K562 (cell line): Measurements from ENCODE around the gene TRNAU1AP. TPM values are rescaled to one million over a fixed set of nuclear protein-coding genes. Genes with fewer than 3 reads are reported as not detected.

ENCODE experiments used
- DACH1 ChIP-seq: fragments of 450-650 bp; IDR thresholded peaks from 2 replicates; pipeline ENCODE4 v1.6.1; 2018; ENCODE audit not compliant: partially characterized antibody
- DMBX1 ChIP-seq: fragments of 250-450 bp; sonication (Bioruptor Pico); IDR thresholded peaks from 2 replicates; pipeline ENCODE4 v1.8.0; 2022; ENCODE audit warnings: inconsistent platforms, mild to moderate bottlenecking, moderate library complexity, borderline replicate concordance
- ETV6 ChIP-seq, 3 experiments: fragments of 150-350 bp in 1 of 3; sonication (generic) in 1 of 3; formaldehyde crosslinking in 1 of 3; IDR thresholded peaks; 2 replicates each; pipeline versions ENCODE4 v1.6.1 to v1.8.0; 2014 to 2022; ENCODE audit warnings: borderline replicate concordance in 2 of 3, low read depth in 2 of 3, antibody characterized with exemption in 1 of 3, low read length in 1 of 3, mild to moderate bottlenecking in 1 of 3, missing genetic modification reagents in 1 of 3
- GMEB1 ChIP-seq: fragments of 250-450 bp; sonication (Bioruptor Pico); IDR thresholded peaks from 2 replicates; pipeline ENCODE4 v1.4.0; 2020; ENCODE audit warnings: mild to moderate bottlenecking
- ILK ChIP-seq: fragments of 450-650 bp; IDR thresholded peaks from 2 replicates; pipeline ENCODE4 v1.6.1; 2016; ENCODE audit warnings: missing genetic modification characterization, low read depth, mild to moderate bottlenecking, missing compliant biosample characterization, moderate library complexity, borderline replicate concordance
- MITF ChIP-seq: IDR thresholded peaks from 2 replicates; pipeline ENCODE4 v1.6.1; 2014; ENCODE audit warnings: antibody characterized with exemption
- POLR2A ChIP-seq: fragments of 450-650 bp; conservative IDR thresholded peaks from 2 replicates; pipeline ENCODE4 v1.6.1; 2016
- POLR2AphosphoS2 ChIP-seq: IDR thresholded peaks from 2 replicates; pipeline ENCODE4 v1.6.1; 2012; ENCODE audit warnings: low read length, improper control_type of control experiment
- POLR2AphosphoS5 ChIP-seq: IDR thresholded peaks from 2 replicates; pipeline ENCODE4 v1.6.1; 2011; ENCODE audit warnings: mild to moderate bottlenecking, low read depth, low read length, moderate library complexity; ENCODE audit not compliant: control insufficient read depth, insufficient read depth
- PTBP1 ChIP-seq: fragments of 200-400 bp; formaldehyde crosslinking; IDR thresholded peaks from 2 replicates; pipeline ENCODE4 v1.6.1; 2017; ENCODE audit warnings: low read depth, low read length
- PYGO2 ChIP-seq: fragments of 450-650 bp; IDR thresholded peaks from 2 replicates; pipeline ENCODE4 v1.6.1; 2016; ENCODE audit warnings: mild to moderate bottlenecking, missing genetic modification characterization, moderate library complexity, missing compliant biosample characterization
- RCOR1 ChIP-seq, 2 experiments: IDR thresholded peaks; 2 replicates each; pipeline ENCODE4 v1.6.1; 2012; ENCODE audit warnings: low read depth in 2 of 2, low read length in 2 of 2, borderline replicate concordance in 1 of 2, improper control_type of control experiment in 1 of 2
- SIN3B ChIP-seq: fragments of 450-650 bp; IDR thresholded peaks from 2 replicates; pipeline ENCODE4 v1.6.1; 2017; ENCODE audit warnings: low read depth, mild to moderate bottlenecking, moderate library complexity
- SNRNP70 ChIP-seq: fragments of 200-400 bp; formaldehyde crosslinking; optimal IDR thresholded peaks from 2 replicates; pipeline ENCODE3; 2017; ENCODE audit warnings: low read depth, low read length
- ZNF24 ChIP-seq: fragments of 450-650 bp; IDR thresholded peaks from 2 replicates; pipeline ENCODE4 v1.6.1; 2016
- ZNF444 ChIP-seq: fragments of 250-450 bp; sonication (Bioruptor Pico); IDR thresholded peaks from 2 replicates; pipeline ENCODE4 v1.4.0; 2020; ENCODE audit warnings: mild to moderate bottlenecking, moderate library complexity
- ZNF57 ChIP-seq: fragments of 450-650 bp; formaldehyde crosslinking; IDR thresholded peaks from 2 replicates; pipeline ENCODE4 v1.4.0; 2020; ENCODE audit warnings: mild to moderate bottlenecking, moderate library complexity
- polyA plus RNA-seq, 8 experiments: library from polyadenylated mRNA; depleted of rRNA in 4 of 8; stranded (reverse) in 5 of 8; unstranded in 3 of 8; fragments of >200 nt; fragmentation: Nextera tagmentation in 2 of 8; fragmentation: Illumina TruSeq in 1 of 8; extraction: Ambion mirVana in 2 of 8; extraction: Trizol in 1 of 8; gene quantifications; 2 replicates each; pipeline versions ENCODE4 v1.2.1 to v1.2.3, GENCODE V29; 2011 to 2014; ENCODE audit warnings: inconsistent platforms in 1 of 8, missing spikeins in 1 of 8
- total RNA-seq, 7 experiments: library from RNA; depleted of rRNA in 6 of 7; stranded (reverse); fragments of >200 nt in 6 of 7; fragmentation: Illumina TruSeq in 2 of 7; extraction: Trizol in 2 of 7; gene quantifications; 2 replicates each; pipeline versions ENCODE4 v1.2.1 to v1.2.3, GENCODE V29; 2011 to 2021; ENCODE audit warnings: low replicate concordance in 1 of 7
- TF ChIP-seq, protein P1 (sequence below), 2 experiments: fragments of 450-650 bp in 1 of 2; sonication (generic) in 1 of 2; formaldehyde crosslinking; conservative IDR thresholded peaks; 2 replicates each; pipeline versions ENCODE4 v1.4.0 to v1.8.1; 2020 to 2022; ENCODE audit warnings: mild to moderate bottlenecking in 1 of 2, missing genetic modification reagents in 1 of 2
- TF ChIP-seq, protein P2 (sequence below): IDR thresholded peaks from 2 replicates; pipeline ENCODE4 v1.6.1; 2011; ENCODE audit warnings: borderline replicate concordance, low read depth, mild to moderate bottlenecking, moderate library complexity, low read length; ENCODE audit not compliant: insufficient read depth, poor library complexity, severe bottlenecking

TRNAU1AP gene
- total and polyA plus RNA-seq, 9 of the 15 experiments (the other 6 are each of a cell fraction or from before 2014, with no cell fraction given), result 34.9 to 110 (median 46.3) TPM

- TF ChIP-seq, protein P1, sequence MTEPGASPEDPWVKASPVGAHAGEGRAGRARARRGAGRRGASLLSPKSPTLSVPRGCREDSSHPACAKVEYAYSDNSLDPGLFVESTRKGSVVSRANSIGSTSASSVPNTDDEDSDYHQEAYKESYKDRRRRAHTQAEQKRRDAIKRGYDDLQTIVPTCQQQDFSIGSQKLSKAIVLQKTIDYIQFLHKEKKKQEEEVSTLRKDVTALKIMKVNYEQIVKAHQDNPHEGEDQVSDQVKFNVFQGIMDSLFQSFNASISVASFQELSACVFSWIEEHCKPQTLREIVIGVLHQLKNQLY (CRISPR knock-in tag; conservative IDR thresholded peaks at IDR 0.05), result no peak
- no peak for TF ChIP-seq SIN3B
- no peak for TF ChIP-seq ZNF444 (CRISPR knock-in tag)
- TF ChIP-seq ETV6 (IDR thresholded peaks at IDR 0.05; ENCODE audit: borderline replicate concordance in 1 of 2, low read depth in 2 of 2, low read length in 1 of 2), result no peak
- no peak for TF ChIP-seq ETV6 (CRISPR knock-in tag; IDR thresholded peaks at IDR 0.05; ENCODE audit: borderline replicate concordance)
- no peak for TF ChIP-seq GMEB1 (CRISPR knock-in tag)
- TF ChIP-seq PTBP1, result no peak
- no peak for TF ChIP-seq ZNF57 (CRISPR knock-in tag)
- TF ChIP-seq POLR2AphosphoS5, result no peak
- TF ChIP-seq RCOR1 (IDR thresholded peaks at IDR 0.05; ENCODE audit: borderline replicate concordance in 1 of 2, low read depth in 2 of 2, low read length in 2 of 2), result no peak
- TF ChIP-seq MITF, result no peak
- TF ChIP-seq POLR2AphosphoS2, result peak; percentile 34; the same call in 1 of the 2 replicates
- no peak for TF ChIP-seq SNRNP70
- no peak for TF ChIP-seq DACH1
- no peak for TF ChIP-seq DMBX1 (CRISPR knock-in tag)
- TF ChIP-seq, protein P2, sequence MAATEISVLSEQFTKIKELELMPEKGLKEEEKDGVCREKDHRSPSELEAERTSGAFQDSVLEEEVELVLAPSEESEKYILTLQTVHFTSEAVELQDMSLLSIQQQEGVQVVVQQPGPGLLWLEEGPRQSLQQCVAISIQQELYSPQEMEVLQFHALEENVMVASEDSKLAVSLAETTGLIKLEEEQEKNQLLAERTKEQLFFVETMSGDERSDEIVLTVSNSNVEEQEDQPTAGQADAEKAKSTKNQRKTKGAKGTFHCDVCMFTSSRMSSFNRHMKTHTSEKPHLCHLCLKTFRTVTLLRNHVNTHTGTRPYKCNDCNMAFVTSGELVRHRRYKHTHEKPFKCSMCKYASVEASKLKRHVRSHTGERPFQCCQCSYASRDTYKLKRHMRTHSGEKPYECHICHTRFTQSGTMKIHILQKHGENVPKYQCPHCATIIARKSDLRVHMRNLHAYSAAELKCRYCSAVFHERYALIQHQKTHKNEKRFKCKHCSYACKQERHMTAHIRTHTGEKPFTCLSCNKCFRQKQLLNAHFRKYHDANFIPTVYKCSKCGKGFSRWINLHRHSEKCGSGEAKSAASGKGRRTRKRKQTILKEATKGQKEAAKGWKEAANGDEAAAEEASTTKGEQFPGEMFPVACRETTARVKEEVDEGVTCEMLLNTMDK, result no peak
- TF ChIP-seq ZNF24, result no peak
- TF ChIP-seq ILK, result no peak
- peak; percentile 6; the same call in 1 of the 2 replicates for TF ChIP-seq POLR2A
- TF ChIP-seq PYGO2, result no peak
Observed at GRCh38 chr1:28579401-28579800, 26.5 kb downstream of the TRNAU1AP start (continued).
